Activated gamma-delta T cell treated with Interleukin-2 at 50 U/mL for 16 hours (primary cell): ENCODE measurements around the gene CYP4B1.
"Not testable (repeated sequence)": the region's sequence is repeated elsewhere in the genome, so short reads cannot be mapped to it uniquely, and the experiment has no call there.

Experiments
- DNase-seq: peaks from one replicate; pipeline ENCODE4 v3.0.0-alpha.2; 2020

Gene CYP4B1

DNA sequence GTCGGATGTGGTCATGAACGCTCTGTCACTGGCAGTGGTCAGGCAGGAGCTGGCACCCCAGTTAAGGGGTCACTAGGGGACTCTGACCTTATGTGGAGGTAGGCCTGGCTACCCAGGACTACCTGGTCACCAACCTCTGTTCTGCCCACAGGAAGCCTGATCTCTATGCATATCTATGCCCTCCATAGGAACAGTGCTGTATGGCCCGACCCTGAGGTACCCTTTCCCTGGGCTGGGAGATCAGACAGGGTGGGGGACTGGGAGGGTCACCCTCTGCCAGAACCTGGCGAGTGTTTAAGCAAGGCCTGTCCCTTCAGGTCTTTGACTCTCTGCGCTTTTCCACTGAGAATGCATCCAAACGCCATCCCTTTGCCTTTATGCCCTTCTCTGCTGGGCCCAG is 19.0 kb downstream of the CYP4B1 start:
- no peak for DNase-seq

- DNase-seq: no peak
Observed at GRCh38 chr1:46818591-46818990, 19.7 kb downstream of the CYP4B1 start.

GRCh38 chr1:46819335-46819734 is 20.5 kb downstream of the CYP4B1 start:
- no peak for DNase-seq

GRCh38 chr1:46820076-46820475 is 21.2 kb downstream of the CYP4B1 start:
- no peak for DNase-seq

- no peak for DNase-seq
Observed at GRCh38 chr1:46820560-46821060, 21.8 kb downstream of the CYP4B1 start.

DNA sequence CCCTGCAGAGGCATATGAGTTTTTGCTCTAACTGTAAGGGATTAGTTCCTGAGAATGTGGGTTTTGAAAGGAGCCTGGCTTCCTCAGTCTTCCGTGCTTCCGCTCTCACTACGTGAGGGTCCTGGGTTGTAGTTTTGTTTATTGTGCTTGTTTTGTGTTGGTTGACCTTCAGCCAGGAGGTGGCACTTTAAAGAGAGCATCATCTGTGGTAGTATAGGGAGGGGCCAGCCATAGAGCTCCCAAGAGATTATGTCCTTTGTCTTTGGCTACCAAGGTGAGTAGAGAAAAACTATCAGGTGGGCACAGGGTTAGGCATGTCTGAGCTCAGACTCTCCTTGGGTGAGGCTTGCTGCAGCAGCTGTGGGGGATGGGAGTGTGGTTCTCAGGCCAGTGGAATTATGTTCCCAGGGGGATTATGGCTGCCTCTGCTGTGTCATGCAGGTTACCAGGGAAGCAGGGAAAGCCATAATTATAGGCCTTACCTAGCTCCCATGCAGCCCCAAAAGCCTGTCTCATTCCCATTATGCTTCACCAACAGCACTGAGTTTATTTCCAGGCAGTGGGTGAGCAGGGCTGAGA is 23.5 kb downstream of the CYP4B1 start:
- no peak for DNase-seq

- DNase-seq: no peak
Observed at GRCh38 chr1:46823151-46823550, 24.3 kb downstream of the CYP4B1 start.

- DNase-seq: not testable (repeated sequence)
Observed at GRCh38 chr1:46826892-46827291, 28.0 kb downstream of the CYP4B1 start.

- no peak for DNase-seq
Observed at GRCh38 chr1:46830665-46831322, 31.9 kb downstream of the CYP4B1 start.

- not testable (repeated sequence) for DNase-seq
Observed at GRCh38 chr1:46835469-46835868, 36.6 kb downstream of the CYP4B1 start.

DNA sequence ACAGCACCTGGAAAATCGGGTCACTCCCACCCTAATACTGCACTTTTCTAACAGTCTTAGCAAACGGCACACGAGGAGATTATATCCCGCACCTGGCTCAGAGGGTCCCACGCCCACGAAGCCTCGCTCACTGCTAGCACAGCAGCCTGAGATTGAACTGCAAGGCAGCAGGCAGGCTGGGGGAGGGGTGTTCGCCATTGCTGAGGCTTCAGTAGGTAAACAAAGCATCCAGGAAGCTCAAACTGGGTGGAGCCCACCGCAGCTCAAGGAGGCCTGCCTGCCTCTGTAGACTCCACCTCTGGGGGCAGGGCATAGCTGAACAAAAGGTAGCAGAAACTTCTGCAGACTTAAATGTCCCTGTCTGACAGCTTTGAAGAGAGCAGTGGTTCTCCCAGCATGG is 47.5 kb downstream of the CYP4B1 start:
- not testable (repeated sequence) for DNase-seq

DNA sequence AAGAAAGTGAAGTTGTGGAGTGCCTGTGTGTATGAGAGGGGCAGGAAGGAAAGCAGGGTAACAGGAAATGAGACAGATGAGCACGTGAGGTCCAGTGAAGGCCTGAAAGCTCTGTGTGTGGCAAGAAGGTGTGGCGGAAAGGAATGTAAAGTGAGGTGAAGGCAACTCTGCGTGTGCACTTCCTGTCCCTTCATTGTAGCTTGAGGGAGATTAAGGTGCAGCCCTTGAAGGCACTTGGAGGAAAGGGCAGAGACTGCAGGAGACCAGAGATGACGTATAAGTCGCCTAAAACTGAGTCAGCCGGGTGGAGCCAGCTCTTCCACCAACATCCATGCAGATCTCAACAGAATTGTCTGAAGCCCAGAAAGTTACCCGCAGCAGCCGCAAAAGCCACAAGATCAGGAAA is 58.8 kb downstream of the CYP4B1 start:
- not testable (repeated sequence) for DNase-seq

DNA sequence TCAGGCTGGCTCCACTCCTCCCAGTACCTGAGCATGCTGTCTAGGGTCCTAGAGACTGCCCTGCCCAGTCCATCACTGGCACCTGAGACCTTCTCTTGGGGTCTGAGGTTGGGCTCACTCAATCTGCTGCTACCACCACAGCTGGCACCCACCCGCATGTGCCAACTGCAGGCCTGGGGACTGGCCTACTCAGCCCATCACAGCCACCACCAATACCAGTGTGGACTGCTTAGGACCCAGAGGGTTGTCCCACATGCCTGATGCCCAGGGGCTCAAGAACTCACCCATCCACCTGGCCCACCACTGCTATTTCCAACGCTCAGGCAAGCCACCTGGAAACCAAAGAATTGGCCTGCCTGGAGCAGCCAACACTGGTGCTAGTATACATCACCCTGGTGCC is 63.5 kb downstream of the CYP4B1 start:
- no peak for DNase-seq
